ENCODE results near the gene CHRNA1.

CHRNA1 gene

DNA sequence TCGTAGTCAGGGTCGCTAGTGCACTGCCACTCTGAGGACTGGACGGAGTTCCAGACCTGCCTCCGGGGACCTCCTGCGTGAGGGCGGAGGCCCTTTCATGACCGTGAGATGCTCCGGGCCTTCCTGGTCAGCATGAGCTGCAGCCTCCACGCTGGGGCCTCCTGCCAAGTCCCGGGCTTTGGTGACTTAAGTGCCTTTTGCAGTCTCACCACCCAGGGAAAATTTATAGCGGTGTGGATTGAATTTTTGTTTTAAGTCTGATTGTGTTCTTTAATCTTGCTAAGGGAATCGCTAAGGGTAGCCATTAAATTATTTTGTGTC lies 33.6 kb downstream of the CHRNA1 start:
- no peaks in the 10 kb centered on the region for H3K4me1 ChIP-seq (ENCODE audit: insufficient read depth, low read length, severe bottlenecking)
- no peaks in the 10 kb centered on the region for H4K20me1 ChIP-seq (ENCODE audit: insufficient read depth, low read length)
- no peak overlapping the region for H2AFZ ChIP-seq (ENCODE audit: low read length)
- H3K27me3 ChIP-seq (ENCODE audit: insufficient read depth, low read length) = 0 out of 2 replicates have a peak, but pooled peaks cover 3% of the 10 kb centered on the region
- H3K36me3 ChIP-seq (ENCODE audit: insufficient read depth, low read length) = no peaks in the 10 kb centered on the region
- no peak overlapping the region for H3K4me3 ChIP-seq (ENCODE audit: low read depth, low read length, poor library complexity, severe bottlenecking)
- no peaks in the 10 kb centered on the region for H3K79me2 ChIP-seq (ENCODE audit: insufficient read depth, low read length)
- no peaks in the 10 kb centered on the region for H3K9me3 ChIP-seq (ENCODE audit: low read length)
- TF ChIP-seq, protein P1, sequence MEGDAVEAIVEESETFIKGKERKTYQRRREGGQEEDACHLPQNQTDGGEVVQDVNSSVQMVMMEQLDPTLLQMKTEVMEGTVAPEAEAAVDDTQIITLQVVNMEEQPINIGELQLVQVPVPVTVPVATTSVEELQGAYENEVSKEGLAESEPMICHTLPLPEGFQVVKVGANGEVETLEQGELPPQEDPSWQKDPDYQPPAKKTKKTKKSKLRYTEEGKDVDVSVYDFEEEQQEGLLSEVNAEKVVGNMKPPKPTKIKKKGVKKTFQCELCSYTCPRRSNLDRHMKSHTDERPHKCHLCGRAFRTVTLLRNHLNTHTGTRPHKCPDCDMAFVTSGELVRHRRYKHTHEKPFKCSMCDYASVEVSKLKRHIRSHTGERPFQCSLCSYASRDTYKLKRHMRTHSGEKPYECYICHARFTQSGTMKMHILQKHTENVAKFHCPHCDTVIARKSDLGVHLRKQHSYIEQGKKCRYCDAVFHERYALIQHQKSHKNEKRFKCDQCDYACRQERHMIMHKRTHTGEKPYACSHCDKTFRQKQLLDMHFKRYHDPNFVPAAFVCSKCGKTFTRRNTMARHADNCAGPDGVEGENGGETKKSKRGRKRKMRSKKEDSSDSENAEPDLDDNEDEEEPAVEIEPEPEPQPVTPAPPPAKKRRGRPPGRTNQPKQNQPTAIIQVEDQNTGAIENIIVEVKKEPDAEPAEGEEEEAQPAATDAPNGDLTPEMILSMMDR (IDR thresholded peaks at IDR 0.05; ENCODE audit: low read length) = no peak
- TF ChIP-seq EZH2 (IDR thresholded peaks at IDR 0.05; ENCODE audit: borderline replicate concordance, low read length) = no peak
- no peak overlapping the region for H3K4me2 ChIP-seq (ENCODE audit: low read length)
- H3K9me2 ChIP-seq (ENCODE audit: low read depth, low read length) = no peaks in the 10 kb centered on the region
- H3K9ac ChIP-seq (ENCODE audit: low read length) = no peak overlapping the region
- H3K27ac ChIP-seq (ENCODE audit: low read depth, low read length, poor library complexity, severe bottlenecking) = no peak overlapping the region
- H3F3A ChIP-seq (ENCODE audit: insufficient read depth, low read length) = no peaks in the 10 kb centered on the region

GRCh38 chr2:174729797-174730697 lies 34.2 kb downstream of the CHRNA1 start:
- H3K36me3 ChIP-seq (ENCODE audit: insufficient read depth, low read length) = no peaks in the 10 kb centered on the region
- H2AFZ ChIP-seq (ENCODE audit: low read length) = no peak overlapping the region
- no peaks in the 10 kb centered on the region for H4K20me1 ChIP-seq (ENCODE audit: insufficient read depth, low read length)
- TF ChIP-seq, protein P1 (IDR thresholded peaks at IDR 0.05; ENCODE audit: low read length) = no peak
- no peak for TF ChIP-seq EZH2 (IDR thresholded peaks at IDR 0.05; ENCODE audit: borderline replicate concordance, low read length)
- no peaks in the 10 kb centered on the region for H3K9me2 ChIP-seq (ENCODE audit: low read depth, low read length)
- H3K27me3 ChIP-seq (ENCODE audit: insufficient read depth, low read length) = 0 out of 2 replicates have a peak, but pooled peaks cover 3% of the 10 kb centered on the region
- H3K9ac ChIP-seq (ENCODE audit: low read length) = no peak overlapping the region
- no peaks in the 10 kb centered on the region for H3K4me1 ChIP-seq (ENCODE audit: insufficient read depth, low read length, severe bottlenecking)
- no peaks in the 10 kb centered on the region for H3K9me3 ChIP-seq (ENCODE audit: low read length)
- no peak overlapping the region for H3K4me2 ChIP-seq (ENCODE audit: low read length)
- H3F3A ChIP-seq (ENCODE audit: insufficient read depth, low read length) = no peaks in the 10 kb centered on the region
- no peak overlapping the region for H3K27ac ChIP-seq (ENCODE audit: low read depth, low read length, poor library complexity, severe bottlenecking)
- no peaks in the 10 kb centered on the region for H3K79me2 ChIP-seq (ENCODE audit: insufficient read depth, low read length)
- no peak overlapping the region for H3K4me3 ChIP-seq (ENCODE audit: low read depth, low read length, poor library complexity, severe bottlenecking)

GRCh38 chr2:174728096-174728495 lies 36.2 kb downstream of the CHRNA1 start:
- no peak overlapping the region for H3K4me2 ChIP-seq (ENCODE audit: low read length)
- TF ChIP-seq, protein P1 (IDR thresholded peaks at IDR 0.05; ENCODE audit: low read length) = no peak
- TF ChIP-seq EZH2 (IDR thresholded peaks at IDR 0.05; ENCODE audit: borderline replicate concordance, low read length) = no peak
- no peaks in the 10 kb centered on the region for H3K9me3 ChIP-seq (ENCODE audit: low read length)
- 0 out of 2 replicates have a peak, but pooled peaks cover 3% of the 10 kb centered on the region for H3K27me3 ChIP-seq (ENCODE audit: insufficient read depth, low read length)
- H4K20me1 ChIP-seq (ENCODE audit: insufficient read depth, low read length) = no peaks in the 10 kb centered on the region
- no peak overlapping the region for H3K4me3 ChIP-seq (ENCODE audit: low read depth, low read length, poor library complexity, severe bottlenecking)
- H3K79me2 ChIP-seq (ENCODE audit: insufficient read depth, low read length) = no peaks in the 10 kb centered on the region
- H3K27ac ChIP-seq (ENCODE audit: low read depth, low read length, poor library complexity, severe bottlenecking) = no peak overlapping the region
- H3F3A ChIP-seq (ENCODE audit: insufficient read depth, low read length) = no peaks in the 10 kb centered on the region
- no peak overlapping the region for H3K9ac ChIP-seq (ENCODE audit: low read length)
- H3K36me3 ChIP-seq (ENCODE audit: insufficient read depth, low read length) = no peaks in the 10 kb centered on the region
- H3K4me1 ChIP-seq (ENCODE audit: insufficient read depth, low read length, severe bottlenecking) = no peaks in the 10 kb centered on the region
- no peak overlapping the region for H2AFZ ChIP-seq (ENCODE audit: low read length)
- H3K9me2 ChIP-seq (ENCODE audit: low read depth, low read length) = no peaks in the 10 kb centered on the region

Data from OCI-LY1 (cell line).